Astrocyte of the spinal cord (primary cell): ENCODE measurements around the gene GNAQ.
"Not testable (repeated sequence)": the region's sequence is repeated elsewhere in the genome, so short reads cannot be mapped to it uniquely, and the experiment has no call there.

ENCODE experiments used
- DNase-seq: peaks from one replicate; pipeline ENCODE4 v3.0.0; 2011; ENCODE audit warnings: low read depth, low spot score
- H3K4me3 ChIP-seq: 2 replicates; pipeline ENCODE4 v1.5.1; 2011; ENCODE audit warnings: low read depth, mild to moderate bottlenecking, low read length, moderate library complexity
- CTCF ChIP-seq: IDR thresholded peaks from 2 replicates; pipeline ENCODE4 v1.5.1; 2012; ENCODE audit warnings: low read depth, mild to moderate bottlenecking, low read length, inconsistent platforms
- in situ Hi-C: cut with HindIII; loops from 2 replicates; pipeline ENCODE4 v1.10.0; 2017; ENCODE audit warnings: low sequenced_read_pairs

The GNAQ gene

GRCh38 chr9:77729177-77729576 lies 302.4 kb downstream of the GNAQ start:
- no peak overlapping the region for H3K4me3 ChIP-seq
- TF ChIP-seq CTCF, result no peak
- no peak for DNase-seq
- in situ Hi-C loops, result no loop called here

- in situ Hi-C loops, result no loop called here
- TF ChIP-seq CTCF, result no peak
- H3K4me3 ChIP-seq, result no peak overlapping the region
- no peak for DNase-seq
These were observed 304.8 kb downstream of the GNAQ start for GRCh38 chr9:77726814-77727213.

GRCh38 chr9:77726289-77726688 lies 305.3 kb downstream of the GNAQ start:
- H3K4me3 ChIP-seq, result no peak overlapping the region
- TF ChIP-seq CTCF, result no peak
- no peak for DNase-seq
- in situ Hi-C loops, result no loop called here

GRCh38 chr9:77725820-77726219 lies 305.8 kb downstream of the GNAQ start:
- no peak for DNase-seq
- in situ Hi-C loops, result no loop called here
- no peak overlapping the region for H3K4me3 ChIP-seq
- no peak for TF ChIP-seq CTCF

GRCh38 chr9:77725046-77725694 lies 306.4 kb downstream of the GNAQ start:
- H3K4me3 ChIP-seq, result no peak overlapping the region
- peak; percentile 61 for DNase-seq
- no peak for TF ChIP-seq CTCF
- in situ Hi-C loops, result no loop called here

- H3K4me3 ChIP-seq, in situ Hi-C loops, DNase-seq: not testable (repeated sequence)
These were observed 310.5 kb downstream of the GNAQ start for GRCh38 chr9:77721156-77721555.

GRCh38 chr9:77719321-77719720 lies 312.3 kb downstream of the GNAQ start:
- H3K4me3 ChIP-seq, result no peak overlapping the region
- no peak for TF ChIP-seq CTCF
- in situ Hi-C loops, result no loop called here
- no peak for DNase-seq

GRCh38 chr9:77718298-77718640 lies 313.3 kb downstream of the GNAQ start:
- DNase-seq, in situ Hi-C loops, H3K4me3 ChIP-seq: not testable (repeated sequence)

GRCh38 chr9:77717608-77718297 lies 313.9 kb downstream of the GNAQ start:
- H3K4me3 ChIP-seq, in situ Hi-C loops: not testable (repeated sequence)
- DNase-seq, result peak; percentile 90
